GM12878 (cell line): ENCODE measurements around the gene SSRP1. TPM values are rescaled to one million over a fixed set of nuclear protein-coding genes. Genes with fewer than 3 reads are reported as not detected.

ENCODE experiments used
- ATAC-seq: fragments of 200-7000 bp; cut with Tn5 transposase; 3 replicates; pipeline ENCODE4 v1.9.1; 2020; ENCODE audit warnings: mild to moderate bottlenecking, moderate library complexity
- BruUV-seq: library from RNA; stranded (reverse); fragments of 400-500 nt; replicated peaks from 2 replicates; lab custom pipeline; 2021; lab: Mats Ljungman, UMichigan
- CTCF ChIA-PET: fragments of 300-600 bp; sonication (Branson Sonifier 250); formaldehyde crosslinking; extraction: SDS; loops from one replicate; lab custom pipeline; 2021; ENCODE audit warnings: inconsistent platforms; lab: Yijun Ruan, JAX
- POLR2A ChIA-PET: fragments of 350-600 bp; formaldehyde crosslinking; extraction: SDS; loops from one replicate; lab custom pipeline; 2021; ENCODE audit warnings: inconsistent platforms; lab: Charles Lee
- RAD21 ChIA-PET: fragments of 300-600 bp; sonication (Branson Sonifier 250); formaldehyde crosslinking; loops from one replicate; lab custom pipeline; 2023; ENCODE audit warnings: antibody characterized with exemption; ENCODE audit not compliant: unreplicated experiment; lab: Charles Lee
- SMC1A ChIA-PET: fragments of 300-600 bp; sonication (Branson Sonifier 250); formaldehyde crosslinking; loops from one replicate; lab custom pipeline; 2023; ENCODE audit not compliant: unreplicated experiment, uncharacterized antibody; lab: Charles Lee
- DNase-seq: peaks from one replicate; pipeline ENCODE4 v3.0.0-alpha.2; 2011; ENCODE audit warnings: low read depth, low spot score
- FAIRE-seq: peaks from 3 replicates; lab custom pipeline; 2011; peaks lifted over from hg19 to GRCh38; lab: Jason Lieb, UNC
- H2AFZ ChIP-seq: 2 replicates; pipeline ENCODE4 v1.6.0; 2011; ENCODE audit warnings: low read depth, low read length, control low read depth; ENCODE audit not compliant: control insufficient read depth
- H3K27ac ChIP-seq: 2 replicates; pipeline ENCODE4 v1.5.1; 2011; ENCODE audit warnings: control low read depth; ENCODE audit not compliant: control insufficient read depth, insufficient read depth
- H3K27me3 ChIP-seq, 2 experiments: replicated peaks in 1 of 2; 2 replicates each; pipeline versions ENCODE4 v1.6.0 to v1.6.1; 2011; ENCODE audit warnings: low read length in 1 of 2; ENCODE audit not compliant: control insufficient read depth in 2 of 2, insufficient read depth in 2 of 2
- H3K36me3 ChIP-seq, 2 experiments: 2 replicates each; pipeline ENCODE4 v1.5.1; 2011; ENCODE audit warnings: low read length in 1 of 2; ENCODE audit not compliant: control insufficient read depth in 2 of 2, insufficient read depth in 2 of 2
- H3K4me1 ChIP-seq: 2 replicates; pipeline ENCODE4 v1.6.1; 2011; ENCODE audit warnings: mild to moderate bottlenecking, low read length, moderate library complexity, mixed read lengths; ENCODE audit not compliant: control insufficient read depth, insufficient read depth
- H3K4me2 ChIP-seq: 2 replicates; pipeline ENCODE4 v1.6.0; 2011; ENCODE audit warnings: control low read depth; ENCODE audit not compliant: control insufficient read depth, insufficient read depth
- H3K4me3 ChIP-seq: fragments of 200-600 bp; sonication (generic); 2 replicates; pipeline ENCODE4 v1.5.1; 2016
- H3K79me2 ChIP-seq: 2 replicates; pipeline ENCODE4 v1.6.0; 2011; ENCODE audit warnings: low read length; ENCODE audit not compliant: control insufficient read depth, insufficient read depth
- H3K9ac ChIP-seq: 2 replicates; pipeline ENCODE4 v1.8.0; 2011; ENCODE audit warnings: low read length, control low read depth, mixed read lengths; ENCODE audit not compliant: control insufficient read depth, insufficient read depth
- H3K9me3 ChIP-seq: replicated peaks from 3 replicates; pipeline ENCODE4 v1.5.1; 2011; ENCODE audit warnings: mild to moderate bottlenecking, low read length; ENCODE audit not compliant: control insufficient read depth, insufficient read depth
- H4K20me1 ChIP-seq: 2 replicates; pipeline ENCODE4 v1.6.0; 2011; ENCODE audit not compliant: control insufficient read depth, insufficient read depth
- MEF2B ChIP-seq: fragments of 450-650 bp; IDR thresholded peaks from 2 replicates; pipeline ENCODE4 v1.6.1; 2018; ENCODE audit warnings: mild to moderate bottlenecking, moderate library complexity; ENCODE audit not compliant: partially characterized antibody, poor library complexity, severe bottlenecking
- POLR2AphosphoS5 ChIP-seq: IDR thresholded peaks from 2 replicates; pipeline ENCODE4 v1.6.1; 2011; ENCODE audit warnings: mild to moderate bottlenecking, low read length, inconsistent platforms
- RELA ChIP-seq: fragments of 450-650 bp; IDR thresholded peaks from 2 replicates; pipeline ENCODE4 v1.8.0; 2014; ENCODE audit warnings: borderline replicate concordance; ENCODE audit not compliant: partially characterized antibody
- TBL1XR1 ChIP-seq: IDR thresholded peaks from 2 replicates; pipeline ENCODE4 v1.6.1; 2012; ENCODE audit warnings: low read depth, low read length, improper control_type of control experiment
- ZBED1 ChIP-seq: IDR thresholded peaks from 2 replicates; pipeline ENCODE4 v1.6.1; 2016; ENCODE audit warnings: borderline replicate concordance
- WGBS: methylation state at CpG from one replicate; pipeline ENCODE4 v1.1.6; 2016; ENCODE audit warnings: low lambda C conversion rate; ENCODE audit not compliant: insufficient replicate concordance, insufficient coverage; ENCODE audit errors: missing lambda C conversion rate; 5-methylcytosine and 5-hydroxymethylcytosine counted together
- in situ Hi-C: fragments of 300-500 bp; cut with MboI; formaldehyde crosslinking; loops from 9 replicates; pipeline ENCODE4 v1.14.3; 2018; ENCODE audit warnings: mixed read lengths
- intact Hi-C: fragments of 100-400 bp; cut with micrococcal nuclease; formaldehyde crosslinking; loops from one replicate; pipeline ENCODE4 v1.14.2; 2022; ENCODE audit not compliant: unreplicated experiment
- polyA plus RNA-seq, 11 experiments: library from polyadenylated mRNA; depleted of rRNA in 4 of 11; unstranded in 6 of 11; stranded (reverse) in 5 of 11; fragments of >200 nt; fragmentation: Nextera tagmentation in 4 of 11; fragmentation: Illumina TruSeq in 1 of 11; extraction: Ambion mirVana in 4 of 11; extraction: Trizol in 1 of 11; gene quantifications; 1 replicate in 1 of 11; 2 replicates in 10 of 11; pipeline versions ENCODE4 v1.2.1 to v1.2.3, GENCODE V29; 2011 to 2016; ENCODE audit warnings: inconsistent platforms in 2 of 11, missing spikeins in 2 of 11, low read depth in 1 of 11
- total RNA-seq, 4 experiments: library from RNA; depleted of rRNA in 3 of 4; stranded (reverse); fragments of >200 nt in 3 of 4; fragmentation: Illumina TruSeq in 1 of 4; extraction: Trizol in 1 of 4; gene quantifications; 2 replicates each; pipeline versions ENCODE4 v1.2.1 to v1.2.3, GENCODE V29; 2013 to 2021
- TF ChIP-seq, protein P1 (sequence below): fragments of 450-650 bp; IDR thresholded peaks from 2 replicates; pipeline ENCODE4 v1.6.1; 2017; ENCODE audit warnings: antibody characterized with exemption, mild to moderate bottlenecking, moderate library complexity
- TF ChIP-seq, protein P2 (sequence below): fragments of 450-650 bp; IDR thresholded peaks from 2 replicates; pipeline ENCODE4 v1.6.1; 2017; ENCODE audit warnings: mild to moderate bottlenecking, moderate library complexity
- TF ChIP-seq, protein P3 (sequence below): fragments of 150-350 bp; IDR thresholded peaks from 2 replicates; pipeline ENCODE4 v1.6.1; 2016; ENCODE audit warnings: low read depth, low read length
- TF ChIP-seq, protein P4 (sequence below): fragments of 450-650 bp; IDR thresholded peaks from 2 replicates; pipeline ENCODE4 v1.6.1; 2017; ENCODE audit warnings: borderline replicate concordance

The SSRP1 gene
- total and polyA plus RNA-seq, 10 of the 15 experiments (the other 5 are each of a cell fraction or from before 2014, with no cell fraction given): 73.6 to 279 (median 138) TPM

DNA sequence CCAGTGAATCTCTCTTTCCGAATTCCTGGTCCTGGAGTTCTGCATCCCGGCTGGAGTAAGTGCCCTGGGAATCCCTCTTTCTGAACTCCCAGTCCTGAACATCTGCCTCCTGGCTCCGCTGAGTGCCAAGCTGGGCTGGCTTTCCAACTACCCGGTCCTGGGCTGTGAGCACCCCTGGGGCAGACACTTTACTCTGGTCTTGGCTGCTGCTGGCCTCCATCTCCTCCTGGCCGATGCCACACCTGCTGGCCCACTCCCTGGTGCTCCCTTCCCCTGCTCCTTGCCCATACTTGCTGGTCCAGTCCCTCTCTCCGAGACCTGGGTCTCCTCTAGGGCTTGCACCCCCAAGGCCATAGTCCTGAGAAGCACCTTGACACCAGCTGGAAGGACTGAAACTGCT, 25.6 kb downstream of the SSRP1 start:
- no peaks in the 10 kb centered on the region for H3K9me3 ChIP-seq
- 89% methylated on average over 6 of the region's 6 CpGs for WGBS
- H3K79me2 ChIP-seq: no peaks in the 10 kb centered on the region
- TF ChIP-seq RELA (no peak), TBL1XR1 (no peak), ZBED1 (no peak), MEF2B (no peak), POLR2AphosphoS5 (no peak)
- TF ChIP-seq, protein P1, sequence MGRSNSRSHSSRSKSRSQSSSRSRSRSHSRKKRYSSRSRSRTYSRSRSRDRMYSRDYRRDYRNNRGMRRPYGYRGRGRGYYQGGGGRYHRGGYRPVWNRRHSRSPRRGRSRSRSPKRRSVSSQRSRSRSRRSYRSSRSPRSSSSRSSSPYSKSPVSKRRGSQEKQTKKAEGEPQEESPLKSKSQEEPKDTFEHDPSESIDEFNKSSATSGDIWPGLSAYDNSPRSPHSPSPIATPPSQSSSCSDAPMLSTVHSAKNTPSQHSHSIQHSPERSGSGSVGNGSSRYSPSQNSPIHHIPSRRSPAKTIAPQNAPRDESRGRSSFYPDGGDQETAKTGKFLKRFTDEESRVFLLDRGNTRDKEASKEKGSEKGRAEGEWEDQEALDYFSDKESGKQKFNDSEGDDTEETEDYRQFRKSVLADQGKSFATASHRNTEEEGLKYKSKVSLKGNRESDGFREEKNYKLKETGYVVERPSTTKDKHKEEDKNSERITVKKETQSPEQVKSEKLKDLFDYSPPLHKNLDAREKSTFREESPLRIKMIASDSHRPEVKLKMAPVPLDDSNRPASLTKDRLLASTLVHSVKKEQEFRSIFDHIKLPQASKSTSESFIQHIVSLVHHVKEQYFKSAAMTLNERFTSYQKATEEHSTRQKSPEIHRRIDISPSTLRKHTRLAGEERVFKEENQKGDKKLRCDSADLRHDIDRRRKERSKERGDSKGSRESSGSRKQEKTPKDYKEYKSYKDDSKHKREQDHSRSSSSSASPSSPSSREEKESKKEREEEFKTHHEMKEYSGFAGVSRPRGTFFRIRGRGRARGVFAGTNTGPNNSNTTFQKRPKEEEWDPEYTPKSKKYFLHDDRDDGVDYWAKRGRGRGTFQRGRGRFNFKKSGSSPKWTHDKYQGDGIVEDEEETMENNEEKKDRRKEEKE: no peak
- TF ChIP-seq, protein P2, sequence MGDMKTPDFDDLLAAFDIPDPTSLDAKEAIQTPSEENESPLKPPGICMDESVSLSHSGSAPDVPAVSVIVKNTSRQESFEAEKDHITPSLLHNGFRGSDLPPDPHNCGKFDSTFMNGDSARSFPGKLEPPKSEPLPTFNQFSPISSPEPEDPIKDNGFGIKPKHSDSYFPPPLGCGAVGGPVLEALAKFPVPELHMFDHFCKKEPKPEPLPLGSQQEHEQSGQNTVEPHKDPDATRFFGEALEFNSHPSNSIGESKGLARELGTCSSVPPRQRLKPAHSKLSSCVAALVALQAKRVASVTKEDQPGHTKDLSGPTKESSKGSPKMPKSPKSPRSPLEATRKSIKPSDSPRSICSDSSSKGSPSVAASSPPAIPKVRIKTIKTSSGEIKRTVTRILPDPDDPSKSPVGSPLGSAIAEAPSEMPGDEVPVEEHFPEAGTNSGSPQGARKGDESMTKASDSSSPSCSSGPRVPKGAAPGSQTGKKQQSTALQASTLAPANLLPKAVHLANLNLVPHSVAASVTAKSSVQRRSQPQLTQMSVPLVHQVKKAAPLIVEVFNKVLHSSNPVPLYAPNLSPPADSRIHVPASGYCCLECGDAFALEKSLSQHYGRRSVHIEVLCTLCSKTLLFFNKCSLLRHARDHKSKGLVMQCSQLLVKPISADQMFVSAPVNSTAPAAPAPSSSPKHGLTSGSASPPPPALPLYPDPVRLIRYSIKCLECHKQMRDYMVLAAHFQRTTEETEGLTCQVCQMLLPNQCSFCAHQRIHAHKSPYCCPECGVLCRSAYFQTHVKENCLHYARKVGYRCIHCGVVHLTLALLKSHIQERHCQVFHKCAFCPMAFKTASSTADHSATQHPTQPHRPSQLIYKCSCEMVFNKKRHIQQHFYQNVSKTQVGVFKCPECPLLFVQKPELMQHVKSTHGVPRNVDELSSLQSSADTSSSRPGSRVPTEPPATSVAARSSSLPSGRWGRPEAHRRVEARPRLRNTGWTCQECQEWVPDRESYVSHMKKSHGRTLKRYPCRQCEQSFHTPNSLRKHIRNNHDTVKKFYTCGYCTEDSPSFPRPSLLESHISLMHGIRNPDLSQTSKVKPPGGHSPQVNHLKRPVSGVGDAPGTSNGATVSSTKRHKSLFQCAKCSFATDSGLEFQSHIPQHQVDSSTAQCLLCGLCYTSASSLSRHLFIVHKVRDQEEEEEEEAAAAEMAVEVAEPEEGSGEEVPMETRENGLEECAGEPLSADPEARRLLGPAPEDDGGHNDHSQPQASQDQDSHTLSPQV: no peak
- TF ChIP-seq, protein P3, sequence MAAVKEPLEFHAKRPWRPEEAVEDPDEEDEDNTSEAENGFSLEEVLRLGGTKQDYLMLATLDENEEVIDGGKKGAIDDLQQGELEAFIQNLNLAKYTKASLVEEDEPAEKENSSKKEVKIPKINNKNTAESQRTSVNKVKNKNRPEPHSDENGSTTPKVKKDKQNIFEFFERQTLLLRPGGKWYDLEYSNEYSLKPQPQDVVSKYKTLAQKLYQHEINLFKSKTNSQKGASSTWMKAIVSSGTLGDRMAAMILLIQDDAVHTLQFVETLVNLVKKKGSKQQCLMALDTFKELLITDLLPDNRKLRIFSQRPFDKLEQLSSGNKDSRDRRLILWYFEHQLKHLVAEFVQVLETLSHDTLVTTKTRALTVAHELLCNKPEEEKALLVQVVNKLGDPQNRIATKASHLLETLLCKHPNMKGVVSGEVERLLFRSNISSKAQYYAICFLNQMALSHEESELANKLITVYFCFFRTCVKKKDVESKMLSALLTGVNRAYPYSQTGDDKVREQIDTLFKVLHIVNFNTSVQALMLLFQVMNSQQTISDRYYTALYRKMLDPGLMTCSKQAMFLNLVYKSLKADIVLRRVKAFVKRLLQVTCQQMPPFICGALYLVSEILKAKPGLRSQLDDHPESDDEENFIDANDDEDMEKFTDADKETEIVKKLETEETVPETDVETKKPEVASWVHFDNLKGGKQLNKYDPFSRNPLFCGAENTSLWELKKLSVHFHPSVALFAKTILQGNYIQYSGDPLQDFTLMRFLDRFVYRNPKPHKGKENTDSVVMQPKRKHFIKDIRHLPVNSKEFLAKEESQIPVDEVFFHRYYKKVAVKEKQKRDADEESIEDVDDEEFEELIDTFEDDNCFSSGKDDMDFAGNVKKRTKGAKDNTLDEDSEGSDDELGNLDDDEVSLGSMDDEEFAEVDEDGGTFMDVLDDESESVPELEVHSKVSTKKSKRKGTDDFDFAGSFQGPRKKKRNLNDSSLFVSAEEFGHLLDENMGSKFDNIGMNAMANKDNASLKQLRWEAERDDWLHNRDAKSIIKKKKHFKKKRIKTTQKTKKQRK: no peak
- TF ChIP-seq, protein P4, sequence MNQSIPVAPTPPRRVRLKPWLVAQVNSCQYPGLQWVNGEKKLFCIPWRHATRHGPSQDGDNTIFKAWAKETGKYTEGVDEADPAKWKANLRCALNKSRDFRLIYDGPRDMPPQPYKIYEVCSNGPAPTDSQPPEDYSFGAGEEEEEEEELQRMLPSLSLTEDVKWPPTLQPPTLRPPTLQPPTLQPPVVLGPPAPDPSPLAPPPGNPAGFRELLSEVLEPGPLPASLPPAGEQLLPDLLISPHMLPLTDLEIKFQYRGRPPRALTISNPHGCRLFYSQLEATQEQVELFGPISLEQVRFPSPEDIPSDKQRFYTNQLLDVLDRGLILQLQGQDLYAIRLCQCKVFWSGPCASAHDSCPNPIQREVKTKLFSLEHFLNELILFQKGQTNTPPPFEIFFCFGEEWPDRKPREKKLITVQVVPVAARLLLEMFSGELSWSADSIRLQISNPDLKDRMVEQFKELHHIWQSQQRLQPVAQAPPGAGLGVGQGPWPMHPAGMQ: no peak

More for the DNA sequence above, 25.6 kb downstream of the SSRP1 start:
- Histone ChIP-seq H3K4me3 (no peak overlapping the region), H3K4me2 (no peak overlapping the region), H3K36me3 (peaks cover 0 to 1% of the 10 kb centered on the region in 2 experiments; a peak in 1 of 4 replicates), H3K9ac (no peak overlapping the region), H3K4me1 (peaks cover 5% of the 10 kb centered on the region), H4K20me1 (no peaks in the 10 kb centered on the region), H2AFZ (no peak overlapping the region), H3K27ac (no peak overlapping the region), H3K27me3 (no peaks in the 10 kb centered on the region)
- CTCF ChIA-PET: no interaction called here
- SMC1A ChIA-PET: interaction anchor here (0.6 kb wide), 1 partner anchor 469 kb away, joined by 3 read pairs; no protein-coding TSS in a partner anchor
- RAD21 ChIA-PET: no interaction called here
- intact Hi-C loops: no loop called here
- in situ Hi-C loops: no loop called here
- DNase-seq (no peak), FAIRE-seq (no peak), ATAC-seq (no peak)
- no TSS peak for BruUV-seq
- POLR2A ChIA-PET: no interaction called here
